Prostate gland (tissue), 2 donors: ENCODE measurements around the gene EIF6.

Experiments
- POLR2AphosphoS5 ChIP-seq: sonication (generic); formaldehyde crosslinking; IDR thresholded peaks from one replicate; pipeline ENCODE4 v1.6.1; 2017; ENCODE audit warnings: antibody characterized with exemption
- TF ChIP-seq, protein P1 (sequence below), 4 experiments: fragments of 200-600 bp in 2 of 4; fragments of 450-650 bp in 2 of 4; sonication (generic) in 2 of 4; IDR thresholded peaks; 1 replicate in 3 of 4; 2 replicates in 1 of 4; pipeline ENCODE4 v1.5.1; 2016 to 2019; ENCODE audit warnings: antibody characterized with exemption in 4 of 4, mild to moderate bottlenecking in 2 of 4, moderate library complexity in 2 of 4

GRCh38 chr20:35303382-35303734 lies 18.8 kb upstream of the EIF6 start:
- TF ChIP-seq, protein P1, sequence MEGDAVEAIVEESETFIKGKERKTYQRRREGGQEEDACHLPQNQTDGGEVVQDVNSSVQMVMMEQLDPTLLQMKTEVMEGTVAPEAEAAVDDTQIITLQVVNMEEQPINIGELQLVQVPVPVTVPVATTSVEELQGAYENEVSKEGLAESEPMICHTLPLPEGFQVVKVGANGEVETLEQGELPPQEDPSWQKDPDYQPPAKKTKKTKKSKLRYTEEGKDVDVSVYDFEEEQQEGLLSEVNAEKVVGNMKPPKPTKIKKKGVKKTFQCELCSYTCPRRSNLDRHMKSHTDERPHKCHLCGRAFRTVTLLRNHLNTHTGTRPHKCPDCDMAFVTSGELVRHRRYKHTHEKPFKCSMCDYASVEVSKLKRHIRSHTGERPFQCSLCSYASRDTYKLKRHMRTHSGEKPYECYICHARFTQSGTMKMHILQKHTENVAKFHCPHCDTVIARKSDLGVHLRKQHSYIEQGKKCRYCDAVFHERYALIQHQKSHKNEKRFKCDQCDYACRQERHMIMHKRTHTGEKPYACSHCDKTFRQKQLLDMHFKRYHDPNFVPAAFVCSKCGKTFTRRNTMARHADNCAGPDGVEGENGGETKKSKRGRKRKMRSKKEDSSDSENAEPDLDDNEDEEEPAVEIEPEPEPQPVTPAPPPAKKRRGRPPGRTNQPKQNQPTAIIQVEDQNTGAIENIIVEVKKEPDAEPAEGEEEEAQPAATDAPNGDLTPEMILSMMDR (IDR thresholded peaks at IDR 0.05): no peak
- TF ChIP-seq POLR2AphosphoS5: no peak
